ENCODE measurements around the gene DBH. TPM values are rescaled to one million over a fixed set of nuclear protein-coding genes. Genes with fewer than 3 reads are reported as not detected.

The DBH gene
- total RNA-seq, 1 donor, result not detected

DNA sequence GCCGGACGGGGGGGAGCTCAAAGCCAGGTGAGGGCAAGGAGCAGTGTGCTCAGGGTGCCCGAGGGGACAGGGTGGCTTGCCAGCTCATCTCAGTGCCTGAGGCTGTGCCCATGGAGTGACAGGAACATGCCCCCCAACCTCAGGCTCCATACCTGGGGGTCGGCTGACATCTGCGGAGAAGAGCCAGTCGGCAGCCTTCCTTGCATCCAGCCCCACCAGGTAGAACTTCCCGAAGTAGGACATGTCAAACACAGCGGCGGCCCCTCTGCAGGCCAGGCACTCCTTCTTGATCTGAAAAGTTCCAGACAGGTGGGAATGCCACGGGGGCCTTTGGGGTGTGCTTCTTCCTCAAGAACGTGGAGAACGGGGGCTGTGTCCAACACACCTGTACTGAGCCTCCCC is 59.9 kb downstream of the DBH start:
- TF ChIP-seq CTCF (IDR thresholded peaks at IDR 0.05; ENCODE audit: insufficient read depth, low read length), result no peak
- no peak for DNase-seq (ENCODE audit: low read depth)
- H3K4me3 ChIP-seq (ENCODE audit: low read depth, low read length), result no peak overlapping the region

- no peak overlapping the region for H3K4me3 ChIP-seq (ENCODE audit: low read depth, low read length)
- DNase-seq (ENCODE audit: low read depth), result no peak
- TF ChIP-seq CTCF (IDR thresholded peaks at IDR 0.05; ENCODE audit: insufficient read depth, low read length), result no peak
Measured at GRCh38 chr9:133699546-133699945, 63.4 kb downstream of the DBH start.

DNA sequence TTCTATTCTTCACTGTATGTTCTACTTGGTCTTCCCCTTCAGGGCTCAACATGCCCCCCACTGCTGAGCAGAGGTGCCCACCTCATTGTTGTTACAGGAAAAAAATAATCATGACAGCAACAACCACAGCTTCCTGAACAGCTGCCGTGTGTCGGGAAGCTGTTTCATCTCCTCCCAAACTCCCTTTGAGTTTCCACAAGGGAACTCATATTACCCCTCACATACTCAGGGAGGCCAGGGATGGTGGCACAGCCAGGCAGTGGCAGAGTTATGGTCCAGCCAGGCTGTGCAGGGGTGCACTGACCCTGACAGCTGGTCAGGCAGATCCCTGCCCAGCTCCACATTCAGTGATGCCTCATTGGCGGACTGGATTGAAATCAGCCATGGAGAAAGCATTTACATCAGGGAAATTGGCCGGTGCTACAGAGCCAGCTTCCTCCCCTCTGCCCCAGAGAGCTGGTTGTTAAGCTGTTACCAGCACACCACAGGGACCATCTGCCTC is 64.7 kb downstream of the DBH start:
- DNase-seq (ENCODE audit: low read depth), result no peak
- no peak for TF ChIP-seq CTCF (IDR thresholded peaks at IDR 0.05; ENCODE audit: insufficient read depth, low read length)
- no peak overlapping the region for H3K4me3 ChIP-seq (ENCODE audit: low read depth, low read length)

GRCh38 chr9:133701321-133701980 is 65.3 kb downstream of the DBH start:
- no peak for DNase-seq (ENCODE audit: low read depth)
- no peak overlapping the region for H3K4me3 ChIP-seq (ENCODE audit: low read depth, low read length)
- TF ChIP-seq CTCF (IDR thresholded peaks at IDR 0.05; ENCODE audit: insufficient read depth, low read length), result no peak

GRCh38 chr9:133701981-133702797 is 66.0 kb downstream of the DBH start:
- peak; percentile 4 for DNase-seq (ENCODE audit: low read depth)
- H3K4me3 ChIP-seq (ENCODE audit: low read depth, low read length), result peak overlapping the region; percentile 17
- no peak for TF ChIP-seq CTCF (IDR thresholded peaks at IDR 0.05; ENCODE audit: insufficient read depth, low read length)

- no peak for DNase-seq (ENCODE audit: low read depth)
- H3K4me3 ChIP-seq (ENCODE audit: low read depth, low read length), result peak overlapping the region; percentile 17
- TF ChIP-seq CTCF (IDR thresholded peaks at IDR 0.05; ENCODE audit: insufficient read depth, low read length), result no peak
Measured at GRCh38 chr9:133702798-133703590, 66.8 kb downstream of the DBH start.
